GM06990 (cell line): ENCODE data around the gene RAB11FIP4.

Source experiments
- DNase-seq: peaks from one replicate; pipeline ENCODE4 v3.0.0-alpha.2; 2011; ENCODE audit not compliant: insufficient read length; ENCODE audit errors: extremely low read depth
- H3K27me3 ChIP-seq: replicated peaks from 2 replicates; pipeline ENCODE4 v1.6.0; 2011; ENCODE audit warnings: low read length; ENCODE audit not compliant: control insufficient read depth, insufficient read depth
- H3K36me3 ChIP-seq: 2 replicates; pipeline ENCODE4 v1.5.1; 2011; ENCODE audit warnings: low read length; ENCODE audit not compliant: control insufficient read depth, insufficient read depth
- H3K4me3 ChIP-seq: replicated peaks from 2 replicates; pipeline ENCODE4 v1.5.1; 2011; ENCODE audit warnings: low read depth, mild to moderate bottlenecking, control low read depth, low read length
- CTCF ChIP-seq: IDR thresholded peaks from 2 replicates; pipeline ENCODE4 v1.5.1; 2011; ENCODE audit warnings: low read length, control low read depth, mild to moderate bottlenecking, inconsistent platforms; ENCODE audit not compliant: insufficient read depth, poor library complexity, severe bottlenecking

The RAB11FIP4 gene

DNA sequence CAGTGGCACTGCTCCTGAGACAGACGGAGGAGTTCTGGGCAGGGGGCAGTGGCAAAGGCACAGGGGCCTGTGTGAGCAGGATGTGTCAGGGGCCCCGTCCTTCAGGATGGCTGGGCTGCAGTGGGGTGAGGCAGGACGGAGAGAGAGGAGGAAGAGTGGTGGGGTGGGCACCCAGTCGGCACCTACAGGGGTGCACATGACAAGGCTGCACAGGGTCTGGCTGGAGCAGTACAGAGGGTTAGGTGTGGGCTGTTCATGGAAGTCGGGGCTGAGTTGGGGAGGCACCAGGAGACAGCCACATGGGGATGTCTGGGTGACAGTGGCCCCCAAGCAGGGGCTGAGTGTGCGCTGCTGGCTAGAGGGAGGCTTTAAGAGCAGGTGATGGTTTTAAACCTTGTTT is 106.0 kb downstream of the RAB11FIP4 start:
- H3K36me3 ChIP-seq, result no peaks in the 10 kb centered on the region
- DNase-seq, result no peak

DNA sequence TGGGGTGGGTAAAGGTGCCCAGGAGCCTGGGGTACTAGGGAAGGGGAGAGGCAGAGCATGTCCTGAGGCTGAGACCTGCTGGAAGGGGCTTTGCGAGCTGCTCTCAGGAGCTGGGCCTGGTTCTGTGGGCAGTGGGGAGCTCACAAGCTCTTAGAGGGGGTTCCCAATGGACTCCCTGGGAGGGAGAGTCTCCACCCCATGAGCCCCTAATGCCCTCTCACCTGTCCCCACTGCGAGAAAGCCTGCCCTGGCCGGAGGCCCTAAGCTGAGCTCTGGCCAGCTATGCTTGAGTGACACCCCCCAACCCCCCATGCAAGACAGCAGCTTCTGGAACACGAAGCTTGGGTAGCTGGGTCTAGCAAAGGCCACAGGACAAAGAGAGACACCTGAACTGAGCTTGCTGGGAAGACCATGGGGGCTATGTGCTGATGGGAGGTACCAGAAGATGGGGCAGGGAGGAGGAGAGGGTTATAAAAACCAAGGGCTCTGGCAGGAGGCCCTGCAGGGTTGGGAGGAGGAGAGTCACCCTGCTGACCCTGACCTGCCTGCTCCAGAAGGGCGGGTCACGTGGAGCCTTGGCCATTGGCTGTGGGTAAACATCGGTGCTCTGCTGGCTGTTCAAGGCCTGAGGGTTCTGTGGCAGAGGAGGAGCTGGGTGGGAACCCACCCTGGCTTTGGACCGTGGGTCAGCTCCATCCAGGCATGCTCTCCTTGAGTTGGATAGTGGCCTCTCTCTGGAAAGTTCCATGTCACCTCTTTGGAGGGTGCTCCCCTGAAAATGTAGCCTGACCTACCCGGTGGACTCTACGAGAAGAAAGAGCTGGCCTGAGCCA is 106.7 kb downstream of the RAB11FIP4 start:
- no peaks in the 10 kb centered on the region for H3K36me3 ChIP-seq
- no peak for DNase-seq
- H3K4me3 ChIP-seq, result no peak overlapping the region
- H3K27me3 ChIP-seq, result no peaks in the 10 kb centered on the region
- TF ChIP-seq CTCF, result no peak

More for the DNA sequence above, 106.0 kb downstream of the RAB11FIP4 start:
- no peak overlapping the region for H3K4me3 ChIP-seq
- no peaks in the 10 kb centered on the region for H3K27me3 ChIP-seq
- no peak for TF ChIP-seq CTCF

DNA sequence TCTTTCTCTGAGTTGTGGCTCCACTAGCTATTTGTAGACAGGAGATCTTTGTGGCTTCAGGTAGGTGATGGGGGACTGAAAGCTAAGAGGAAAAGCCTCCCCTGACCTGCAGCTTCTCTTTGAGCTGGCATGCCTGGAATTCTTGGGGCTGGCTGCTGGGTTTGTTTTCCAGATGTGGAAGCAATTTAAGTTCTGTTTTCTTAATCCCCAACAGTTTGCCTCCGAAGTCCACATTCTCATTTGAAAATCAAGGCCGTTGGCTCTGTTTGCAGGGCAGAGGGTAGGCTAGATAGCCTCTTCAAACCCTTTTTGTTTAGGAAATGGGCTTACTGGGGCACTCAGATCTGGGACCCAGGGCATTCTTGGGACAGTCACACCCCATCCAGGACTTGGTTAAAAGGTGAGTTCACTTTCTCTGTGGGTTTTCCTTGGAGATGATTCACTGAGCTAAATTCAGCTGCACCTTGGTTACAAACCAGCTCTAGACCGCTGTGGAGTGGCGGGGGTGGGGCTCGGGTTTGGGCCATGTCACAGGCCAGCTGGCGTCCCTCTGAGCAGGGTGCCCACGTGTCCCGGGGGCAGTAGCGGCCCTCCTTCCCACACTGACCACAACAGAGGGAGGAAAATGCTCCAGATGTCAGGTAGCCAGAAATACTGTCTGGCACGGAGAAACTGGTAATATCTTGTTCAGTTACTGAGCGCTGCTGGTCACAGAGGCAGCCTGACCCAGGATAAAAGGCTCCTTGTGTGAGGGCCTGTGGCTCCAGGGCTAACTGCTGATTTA is 108.5 kb downstream of the RAB11FIP4 start:
- Histone ChIP-seq H3K27me3 (no peaks in the 10 kb centered on the region), H3K36me3 (no peaks in the 10 kb centered on the region), H3K4me3 (no peak overlapping the region)
- DNase-seq, result no peak
- TF ChIP-seq CTCF, result no peak

- Histone ChIP-seq H3K36me3 (no peaks in the 10 kb centered on the region), H3K4me3 (no peak overlapping the region), H3K27me3 (no peaks in the 10 kb centered on the region)
- no peak for TF ChIP-seq CTCF
- no peak for DNase-seq
Observed at GRCh38 chr17:31506517-31506916, 115.0 kb downstream of the RAB11FIP4 start.

DNA sequence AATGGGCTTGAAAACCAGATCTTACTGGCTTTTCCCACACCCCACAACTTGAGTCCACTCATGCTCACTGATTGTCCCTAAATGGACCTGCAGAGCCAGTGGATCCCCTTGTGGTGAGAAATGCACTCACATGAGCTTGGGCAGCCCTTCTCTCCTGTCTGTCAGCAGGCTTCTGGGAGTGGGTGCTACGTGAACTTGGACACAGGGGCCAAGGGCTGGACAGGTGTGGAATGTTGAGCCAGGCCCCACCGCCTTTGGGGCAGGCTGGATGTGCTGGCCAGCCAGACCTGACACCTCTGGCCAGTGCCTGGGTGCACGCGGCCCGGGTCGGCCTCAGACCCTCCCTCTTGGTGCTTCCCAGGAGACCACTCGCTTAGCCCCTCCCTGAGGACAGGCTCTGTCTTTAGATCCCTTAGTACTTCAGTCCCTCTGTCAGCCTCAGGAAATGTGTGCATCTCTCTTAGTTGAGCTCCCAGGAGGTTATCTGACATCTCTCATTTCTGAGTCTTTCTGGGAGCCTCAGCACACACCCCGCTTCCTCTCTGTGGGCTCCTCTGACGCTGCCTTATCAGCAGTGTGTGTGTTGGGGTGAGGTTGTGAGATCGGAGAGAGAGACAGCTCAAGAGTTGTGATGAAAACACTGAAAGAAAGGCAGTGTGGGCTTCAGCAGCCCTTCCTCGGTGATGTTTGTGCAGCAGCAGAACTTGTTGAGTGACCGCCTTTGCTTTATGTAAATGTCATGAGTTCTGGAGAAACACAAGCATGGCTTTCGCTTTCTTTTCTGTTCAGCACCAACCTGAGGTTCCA is 117.0 kb downstream of the RAB11FIP4 start:
- DNase-seq, result peak; percentile 59
- H3K4me3 ChIP-seq, result peak overlapping the region; percentile 51

More for the DNA sequence above, 117.0 kb downstream of the RAB11FIP4 start:
- Histone ChIP-seq H3K36me3 (no peaks in the 10 kb centered on the region), H3K27me3 (no peaks in the 10 kb centered on the region)
- TF ChIP-seq CTCF, result peak; percentile 68
